Measurements from ENCODE around the gene ATP10A. TPM values are rescaled to one million over a fixed set of nuclear protein-coding genes. Genes with fewer than 3 reads are reported as not detected.

The ATP10A gene
- total RNA-seq, 4 donors from 2014 or later, result 14.1 to 44.3 (median 23.1) TPM

DNA sequence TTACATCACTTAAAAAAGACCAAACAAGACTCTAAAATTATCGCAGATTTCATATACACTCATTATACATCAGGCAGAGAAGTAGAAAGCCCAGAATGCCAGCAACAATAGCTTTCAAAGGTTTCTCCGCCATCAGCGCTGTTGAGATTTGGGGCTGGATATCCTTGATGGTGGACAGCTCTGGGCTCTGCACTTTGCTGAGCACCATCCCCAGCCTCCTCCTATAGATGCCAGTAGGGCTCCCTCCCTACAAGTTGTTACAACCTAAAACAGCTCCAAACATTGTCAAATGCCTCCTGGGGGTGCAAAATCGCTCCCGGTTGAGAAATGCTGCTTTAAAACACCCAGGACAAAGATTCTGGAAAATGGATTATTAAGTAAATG is 73.5 kb downstream of the ATP10A start:
- TF ChIP-seq, protein P1, sequence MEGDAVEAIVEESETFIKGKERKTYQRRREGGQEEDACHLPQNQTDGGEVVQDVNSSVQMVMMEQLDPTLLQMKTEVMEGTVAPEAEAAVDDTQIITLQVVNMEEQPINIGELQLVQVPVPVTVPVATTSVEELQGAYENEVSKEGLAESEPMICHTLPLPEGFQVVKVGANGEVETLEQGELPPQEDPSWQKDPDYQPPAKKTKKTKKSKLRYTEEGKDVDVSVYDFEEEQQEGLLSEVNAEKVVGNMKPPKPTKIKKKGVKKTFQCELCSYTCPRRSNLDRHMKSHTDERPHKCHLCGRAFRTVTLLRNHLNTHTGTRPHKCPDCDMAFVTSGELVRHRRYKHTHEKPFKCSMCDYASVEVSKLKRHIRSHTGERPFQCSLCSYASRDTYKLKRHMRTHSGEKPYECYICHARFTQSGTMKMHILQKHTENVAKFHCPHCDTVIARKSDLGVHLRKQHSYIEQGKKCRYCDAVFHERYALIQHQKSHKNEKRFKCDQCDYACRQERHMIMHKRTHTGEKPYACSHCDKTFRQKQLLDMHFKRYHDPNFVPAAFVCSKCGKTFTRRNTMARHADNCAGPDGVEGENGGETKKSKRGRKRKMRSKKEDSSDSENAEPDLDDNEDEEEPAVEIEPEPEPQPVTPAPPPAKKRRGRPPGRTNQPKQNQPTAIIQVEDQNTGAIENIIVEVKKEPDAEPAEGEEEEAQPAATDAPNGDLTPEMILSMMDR (IDR thresholded peaks at IDR 0.05; ENCODE audit: low read depth), result no peak

DNA sequence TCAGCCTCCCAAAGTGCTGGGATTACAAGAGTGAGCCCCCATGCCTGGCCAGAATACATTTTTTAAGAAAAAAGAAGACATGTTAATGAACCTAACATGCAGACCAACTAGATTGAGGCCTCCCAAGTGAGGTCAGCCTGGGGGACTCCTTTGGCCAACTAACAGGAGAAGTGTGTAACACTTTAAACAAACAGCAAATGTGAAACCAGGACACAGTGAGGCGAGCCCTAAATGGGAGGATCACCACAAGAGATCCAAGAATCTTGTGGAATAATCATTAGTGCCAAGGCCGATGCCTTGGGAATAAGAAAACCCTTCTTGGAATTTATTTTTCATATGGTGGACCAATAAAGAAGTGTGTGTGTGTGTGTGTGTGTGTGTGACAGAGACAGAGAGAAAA is 73.9 kb downstream of the ATP10A start:
- TF ChIP-seq, protein P1 (IDR thresholded peaks at IDR 0.05; ENCODE audit: low read depth), result no peak

DNA sequence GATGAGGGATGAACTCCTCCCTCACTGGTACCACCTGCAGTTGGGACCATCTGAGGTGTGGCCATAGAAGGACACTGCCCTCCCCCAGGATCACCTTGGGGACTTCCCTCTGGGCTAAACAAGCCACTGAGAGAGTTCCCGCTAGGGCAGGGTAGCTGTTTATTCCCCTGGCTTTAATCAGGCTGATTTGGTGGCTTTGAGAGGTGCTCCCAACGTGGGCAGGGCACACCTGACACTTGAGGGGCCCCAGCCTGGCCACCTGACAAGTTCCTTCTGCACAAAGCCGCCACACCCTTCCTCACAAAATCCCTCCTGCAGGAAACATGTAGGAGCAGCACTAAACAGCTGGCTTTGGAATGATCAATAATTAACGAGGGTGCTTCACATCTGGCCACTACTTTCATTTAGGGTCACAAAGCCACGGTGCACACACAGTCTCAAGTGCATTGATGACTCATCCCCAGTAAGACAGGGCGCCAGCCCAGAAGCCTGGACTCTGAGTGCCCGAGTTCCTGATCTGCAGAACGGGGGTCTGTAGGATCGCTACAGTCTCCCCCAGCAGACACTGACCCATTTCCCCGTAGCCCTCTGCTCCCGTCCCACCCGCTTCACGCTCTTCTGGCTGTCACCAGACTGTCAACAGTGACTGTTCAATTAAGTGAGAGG is 75.1 kb downstream of the ATP10A start:
- TF ChIP-seq, protein P1 (IDR thresholded peaks at IDR 0.05; ENCODE audit: low read depth), result no peak

DNA sequence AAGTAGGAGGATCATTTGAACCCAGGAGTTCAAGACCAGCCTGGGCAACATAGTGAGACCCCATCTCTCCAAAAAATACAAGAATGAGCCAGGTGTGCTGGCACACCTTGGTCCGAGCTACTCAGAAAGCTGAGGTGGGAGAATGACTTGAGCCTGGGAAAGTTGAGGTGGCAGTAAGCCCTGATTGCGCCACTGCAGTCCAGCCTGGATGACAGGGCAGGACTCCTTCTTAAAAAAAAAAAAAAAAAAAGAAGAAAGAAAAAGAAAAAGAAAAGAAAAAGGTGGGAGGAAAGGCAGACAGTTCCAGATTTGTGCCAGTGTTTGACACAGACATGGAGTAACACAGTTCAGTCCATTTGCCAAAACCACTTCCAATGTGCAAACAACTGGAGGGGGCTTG is 75.7 kb downstream of the ATP10A start:
- TF ChIP-seq, protein P1 (IDR thresholded peaks at IDR 0.05; ENCODE audit: low read depth), result no peak

DNA sequence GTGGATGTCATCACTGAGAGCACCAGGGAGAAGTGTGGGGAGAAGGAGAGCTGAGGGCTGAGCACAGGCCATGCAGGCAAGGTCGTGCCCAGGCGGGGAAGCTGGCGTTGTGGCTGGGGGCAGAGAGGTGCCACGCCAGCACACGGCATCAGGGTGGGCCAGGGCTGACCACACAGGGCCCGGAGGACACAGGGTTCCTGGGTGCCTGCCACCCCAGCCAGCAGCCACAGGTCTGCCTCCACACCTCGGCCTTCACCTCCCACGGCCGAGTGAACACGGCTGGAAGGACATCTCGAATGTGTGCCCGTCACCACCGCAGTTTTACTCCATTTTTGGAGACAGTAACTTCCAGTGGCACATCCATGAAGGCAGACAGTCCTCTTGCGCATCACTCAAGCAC is 77.1 kb downstream of the ATP10A start:
- TF ChIP-seq, protein P1 (IDR thresholded peaks at IDR 0.05; ENCODE audit: low read depth), result no peak

DNA sequence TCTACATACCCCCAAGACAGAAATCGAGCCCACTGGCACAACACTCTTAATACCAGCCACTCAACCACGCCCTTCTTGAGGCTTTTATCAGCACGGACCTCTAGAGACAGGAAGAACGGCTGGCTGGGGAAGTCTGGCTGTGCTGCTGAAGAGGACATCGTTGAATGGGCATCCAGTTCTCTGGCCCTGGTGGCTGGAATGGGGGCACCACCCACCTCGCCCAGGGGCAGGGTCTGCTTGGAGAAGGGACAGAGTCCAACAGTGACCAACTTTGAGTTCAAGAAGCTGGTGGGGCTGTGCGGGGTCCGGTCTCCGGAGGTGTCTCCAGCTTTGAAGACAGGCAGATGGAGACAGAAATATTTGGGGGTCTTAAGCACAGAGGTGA is 77.5 kb downstream of the ATP10A start:
- TF ChIP-seq, protein P1 (IDR thresholded peaks at IDR 0.05; ENCODE audit: low read depth), result no peak

DNA sequence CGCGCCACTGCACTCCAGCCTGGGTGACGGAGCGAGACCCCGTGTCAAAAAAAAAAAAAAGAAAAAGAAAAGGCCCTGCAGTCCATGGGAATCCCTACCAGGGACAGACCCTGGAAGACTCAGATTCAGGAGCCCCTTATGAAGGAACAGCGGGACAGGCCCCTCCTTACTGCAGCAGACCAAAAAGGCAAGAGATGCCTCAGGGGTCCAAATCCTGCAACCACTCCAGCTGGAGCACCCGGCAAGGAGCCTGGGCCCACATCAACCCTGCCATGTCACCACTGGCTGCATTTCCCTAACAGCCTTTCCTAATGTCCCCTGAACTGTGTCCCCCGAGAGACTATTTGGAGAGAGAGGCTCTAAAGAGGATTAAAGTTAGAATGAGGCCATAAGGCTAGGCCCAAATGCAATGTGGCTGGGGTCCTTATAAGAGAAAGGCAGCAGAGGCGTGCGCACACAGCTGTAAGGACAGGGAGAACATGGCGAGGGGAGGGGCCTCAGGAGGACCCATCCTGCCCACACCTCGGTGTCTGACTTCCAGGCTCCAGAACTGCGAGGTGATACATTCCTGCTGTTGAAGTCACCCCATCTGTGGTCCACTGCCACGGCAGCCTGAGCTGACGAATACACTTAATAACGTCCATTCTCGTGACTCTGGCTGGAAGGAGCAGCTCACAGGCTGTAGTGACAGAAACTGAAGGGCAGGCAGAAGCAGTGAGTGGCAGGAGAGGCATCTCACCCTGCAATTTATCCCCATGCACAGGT is 78.1 kb downstream of the ATP10A start:
- TF ChIP-seq, protein P1 (IDR thresholded peaks at IDR 0.05; ENCODE audit: low read depth), result no peak
